ENCODE measurements around the gene DENND4A. TPM values are rescaled to one million over a fixed set of nuclear protein-coding genes. Genes with fewer than 3 reads are reported as not detected.
"Not testable (repeated sequence)": the region's sequence is repeated elsewhere in the genome, so short reads cannot be mapped to it uniquely, and the experiment has no call there.

The DENND4A gene
- total RNA-seq, 1 donor from 2014 or later = 18.6 TPM

DNA sequence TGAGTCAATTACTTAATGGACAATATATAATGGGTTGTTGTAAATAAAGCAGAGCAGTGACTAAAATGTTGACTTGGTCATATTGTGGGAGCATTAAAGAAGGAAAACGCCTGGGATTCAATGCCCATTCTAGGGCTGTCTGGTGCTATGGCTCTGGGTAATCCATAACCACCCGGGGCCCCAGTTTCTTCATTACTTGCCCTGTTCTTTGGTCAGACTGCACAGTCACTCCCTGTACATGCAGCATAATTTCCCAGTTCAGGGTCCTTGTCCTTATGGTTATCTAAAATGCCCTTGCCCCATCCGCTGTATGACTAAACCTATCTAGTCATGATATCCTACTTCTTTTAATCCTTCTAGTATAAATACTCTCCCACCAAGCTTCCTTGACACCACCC, 27.5 kb upstream of the DENND4A start:
- DNase-seq (ENCODE audit: low read depth in 2 of 2) = peak in 1 of 2 donors; percentile 65

GRCh38 chr15:65818927-65819562, 27.0 kb upstream of the DENND4A start:
- DNase-seq (ENCODE audit: low read depth in 2 of 2) = peak; percentile 95 to 96

DNA sequence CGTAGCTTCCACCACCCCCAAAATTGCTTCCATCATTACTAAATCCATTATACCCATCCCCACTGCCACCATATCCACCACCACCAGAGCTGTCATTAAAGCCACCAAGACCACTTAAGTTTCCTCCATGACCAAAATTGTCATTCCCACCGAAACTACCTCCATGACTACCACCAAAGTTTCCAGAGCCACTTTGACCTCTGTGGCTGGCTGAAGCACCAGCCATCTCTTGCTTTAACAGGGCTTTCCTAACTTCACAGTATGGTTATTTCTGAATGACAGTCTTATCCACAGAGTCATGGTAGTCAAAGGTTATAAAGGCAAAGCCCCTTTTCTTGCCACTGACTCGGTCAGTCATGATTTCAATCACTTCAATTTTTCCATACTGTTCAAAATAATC, 24.3 kb upstream of the DENND4A start:
- no peak for DNase-seq (ENCODE audit: low read depth in 2 of 2)

DNA sequence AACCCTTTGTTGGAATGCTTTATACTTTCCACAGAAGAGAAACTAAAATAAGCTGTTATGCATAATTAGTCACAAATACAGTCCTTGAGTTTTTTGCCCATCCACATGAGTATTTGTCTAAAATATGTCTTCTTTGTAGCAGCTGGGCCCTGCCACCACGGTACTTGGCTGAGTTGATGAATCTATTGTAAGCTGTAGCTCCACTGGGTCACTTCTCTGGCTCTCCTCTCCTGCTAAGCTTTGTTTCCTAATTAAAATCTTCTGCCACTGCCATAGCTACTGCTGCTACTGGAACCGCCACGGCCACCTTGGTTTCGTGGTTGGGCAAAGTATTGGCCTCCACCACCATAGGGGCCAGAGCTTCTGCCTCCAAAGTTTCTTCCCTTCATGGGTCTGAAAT, 23.9 kb upstream of the DENND4A start:
- not testable (repeated sequence) for DNase-seq (ENCODE audit: low read depth in 2 of 2)

- DNase-seq (ENCODE audit: low read depth in 2 of 2) = not testable (repeated sequence)
Measured at GRCh38 chr15:65814271-65814670, 22.2 kb upstream of the DENND4A start.

DNA sequence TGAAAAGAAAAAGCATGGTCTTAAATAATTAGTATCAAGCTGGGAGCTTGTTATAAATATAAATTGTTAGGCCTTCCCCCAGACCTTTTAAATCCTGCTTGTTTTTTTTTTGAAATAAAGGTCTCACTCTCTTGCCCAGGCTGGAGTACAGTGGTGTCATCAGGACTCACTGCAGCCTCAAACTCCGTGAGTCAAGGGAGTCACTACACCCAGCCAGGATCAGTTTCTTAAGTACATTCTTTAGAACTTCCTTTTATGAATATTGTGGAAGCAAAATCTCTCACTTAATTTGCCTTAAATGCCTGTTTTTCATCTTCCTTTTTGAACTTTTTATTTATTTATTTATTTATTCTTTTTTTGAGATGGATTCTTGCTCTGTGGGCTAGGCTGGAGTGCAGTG, 20.8 kb upstream of the DENND4A start:
- no peak for DNase-seq (ENCODE audit: low read depth in 2 of 2)

DNA sequence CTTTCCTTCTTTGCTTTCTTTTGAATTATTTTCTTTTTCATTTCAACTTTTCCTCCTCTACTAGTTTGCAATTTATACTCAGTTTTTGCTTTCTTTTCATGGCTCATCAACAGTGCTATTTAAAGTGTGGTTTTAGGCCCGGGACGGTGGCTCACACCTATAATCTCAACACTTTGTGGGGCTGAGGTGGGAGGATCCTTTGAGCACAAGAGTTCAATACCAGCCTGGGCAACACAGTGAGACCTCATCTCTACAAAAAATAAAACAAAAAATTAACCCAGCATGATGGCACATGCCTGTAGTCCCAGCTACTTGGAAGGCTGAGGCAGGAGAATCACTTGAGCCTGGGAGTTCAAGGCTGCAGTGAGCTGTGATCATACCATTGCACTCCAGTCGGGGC, 20.4 kb upstream of the DENND4A start:
- DNase-seq (ENCODE audit: low read depth in 2 of 2) = no peak

- DNase-seq (ENCODE audit: low read depth in 2 of 2) = no peak
Measured at GRCh38 chr15:65811835-65812234, 19.7 kb upstream of the DENND4A start.

GRCh38 chr15:65811011-65811733, 19.1 kb upstream of the DENND4A start:
- not testable (repeated sequence) for DNase-seq (ENCODE audit: low read depth in 2 of 2)

DNA sequence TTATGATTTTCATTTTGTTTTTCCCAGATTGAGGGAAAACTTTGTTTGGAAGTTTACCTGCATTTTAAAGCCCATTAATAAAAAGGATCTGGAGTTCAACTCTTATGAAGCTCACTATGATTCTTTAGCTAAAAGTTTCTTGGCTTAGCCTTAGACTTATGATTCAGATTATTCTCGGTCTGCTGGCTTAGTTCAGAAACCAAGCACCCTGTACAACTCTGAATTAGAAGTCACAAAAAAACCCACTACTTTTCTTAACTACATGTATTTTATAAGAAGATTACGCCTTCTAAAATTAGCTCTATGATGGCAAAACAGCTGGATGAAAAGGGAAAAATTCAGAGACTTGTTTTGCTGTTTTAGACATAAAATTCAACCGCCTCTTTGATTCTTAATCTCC, 14.3 kb upstream of the DENND4A start:
- no peak for DNase-seq (ENCODE audit: low read depth in 2 of 2)

DNA sequence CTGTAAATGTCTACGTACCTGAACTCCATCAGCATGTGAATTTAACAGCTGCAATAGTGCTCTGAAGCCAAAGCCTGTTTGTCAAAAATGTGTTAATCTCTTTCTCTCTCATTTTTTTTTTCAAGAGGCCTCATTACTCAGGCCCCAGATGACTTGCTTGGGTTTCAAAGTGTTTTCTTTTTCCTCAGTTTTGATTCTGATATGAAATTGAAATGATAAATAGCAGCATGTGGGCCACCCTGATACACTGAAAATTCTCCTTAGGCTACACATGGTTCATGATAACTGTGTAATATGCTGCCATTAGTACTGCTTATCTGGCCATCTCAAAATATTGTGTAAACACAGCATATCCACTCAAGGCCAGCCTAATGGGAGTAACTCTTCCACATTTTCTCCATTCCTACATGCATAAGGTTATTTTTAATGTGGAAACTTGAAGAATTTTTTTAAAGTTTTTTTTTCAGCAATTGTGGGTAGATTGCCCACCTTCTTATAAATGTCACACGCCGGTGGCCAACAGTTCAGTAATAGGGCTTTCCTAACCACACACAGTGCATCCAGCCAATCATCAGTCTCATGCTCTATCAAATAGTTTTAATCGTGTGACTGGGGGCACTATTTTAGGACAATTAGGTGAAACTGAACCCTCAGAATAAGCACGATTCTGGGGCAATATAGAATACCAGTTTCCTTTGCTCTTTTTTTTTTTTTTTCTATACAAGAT, 13.1 kb upstream of the DENND4A start:
- DNase-seq (ENCODE audit: low read depth in 2 of 2) = no peak

DNA sequence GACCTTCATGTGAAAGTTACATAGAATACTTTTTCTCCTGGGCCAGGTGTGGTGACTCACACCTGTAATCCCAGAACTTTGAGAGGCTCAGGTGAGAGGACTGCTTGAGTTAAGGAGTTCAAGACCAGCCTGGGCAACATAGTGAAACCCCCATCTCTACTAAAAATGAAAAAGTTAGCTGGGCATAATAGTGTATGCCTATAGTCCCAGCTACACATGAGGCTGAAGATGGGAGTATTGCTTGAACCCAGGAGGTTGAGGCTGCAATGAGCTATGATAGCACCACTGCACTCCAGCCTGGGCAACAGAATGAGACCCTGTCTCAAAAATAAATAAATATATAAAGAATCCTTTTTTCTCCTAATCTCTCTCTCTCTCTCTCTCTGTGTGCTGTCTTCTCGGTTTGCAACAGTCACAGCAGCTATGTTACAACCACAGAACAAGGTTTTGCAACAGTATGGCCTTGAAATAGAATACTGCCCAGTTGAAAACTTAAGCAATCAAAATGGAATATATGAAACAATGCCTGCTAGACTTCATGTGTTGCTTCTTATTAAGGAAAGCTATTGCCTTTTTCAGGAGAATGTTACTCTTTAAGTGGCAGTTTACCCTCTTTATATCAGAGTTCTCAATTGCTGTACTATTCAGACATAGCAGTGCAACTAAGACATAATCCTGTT, 12.3 kb upstream of the DENND4A start:
- DNase-seq (ENCODE audit: low read depth in 2 of 2) = no peak

GRCh38 chr15:65801229-65801805, 9.2 kb upstream of the DENND4A start:
- no peak for DNase-seq (ENCODE audit: low read depth in 2 of 2)

DNA sequence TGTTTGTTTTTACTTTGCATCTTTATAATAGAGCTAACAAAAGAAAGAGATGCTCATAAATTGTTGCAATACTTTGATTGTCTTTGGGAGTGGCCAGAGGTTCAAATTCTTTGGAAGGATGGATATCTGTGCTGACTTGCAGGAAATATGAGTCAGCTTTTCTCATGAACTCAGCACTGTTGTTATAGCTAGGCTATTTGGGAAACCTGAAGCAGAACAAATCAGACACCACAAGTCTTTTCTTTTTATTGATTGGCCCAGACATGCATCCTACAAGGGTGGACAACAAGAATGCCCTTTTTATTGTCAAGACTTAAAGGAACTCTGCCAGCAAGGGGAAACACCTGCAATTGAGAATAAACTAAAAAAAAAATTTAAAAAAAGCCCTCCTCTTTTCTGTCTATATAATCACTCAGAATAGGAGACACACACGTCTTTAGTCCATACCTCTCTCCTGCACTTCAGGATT, 4.6 kb upstream of the DENND4A start:
- DNase-seq (ENCODE audit: low read depth in 2 of 2) = peak in 1 of 2 donors; percentile 93

GRCh38 chr15:65795663-65796216, 3.6 kb upstream of the DENND4A start:
- no peak for DNase-seq (ENCODE audit: low read depth in 2 of 2)

GRCh38 chr15:65793818-65794104, 1.7 kb upstream of the DENND4A start:
- DNase-seq (ENCODE audit: low read depth in 2 of 2) = no peak

GRCh38 chr15:65792988-65793817, 1.1 kb upstream of the DENND4A start:
- DNase-seq (ENCODE audit: low read depth in 2 of 2) = no peak

DNA sequence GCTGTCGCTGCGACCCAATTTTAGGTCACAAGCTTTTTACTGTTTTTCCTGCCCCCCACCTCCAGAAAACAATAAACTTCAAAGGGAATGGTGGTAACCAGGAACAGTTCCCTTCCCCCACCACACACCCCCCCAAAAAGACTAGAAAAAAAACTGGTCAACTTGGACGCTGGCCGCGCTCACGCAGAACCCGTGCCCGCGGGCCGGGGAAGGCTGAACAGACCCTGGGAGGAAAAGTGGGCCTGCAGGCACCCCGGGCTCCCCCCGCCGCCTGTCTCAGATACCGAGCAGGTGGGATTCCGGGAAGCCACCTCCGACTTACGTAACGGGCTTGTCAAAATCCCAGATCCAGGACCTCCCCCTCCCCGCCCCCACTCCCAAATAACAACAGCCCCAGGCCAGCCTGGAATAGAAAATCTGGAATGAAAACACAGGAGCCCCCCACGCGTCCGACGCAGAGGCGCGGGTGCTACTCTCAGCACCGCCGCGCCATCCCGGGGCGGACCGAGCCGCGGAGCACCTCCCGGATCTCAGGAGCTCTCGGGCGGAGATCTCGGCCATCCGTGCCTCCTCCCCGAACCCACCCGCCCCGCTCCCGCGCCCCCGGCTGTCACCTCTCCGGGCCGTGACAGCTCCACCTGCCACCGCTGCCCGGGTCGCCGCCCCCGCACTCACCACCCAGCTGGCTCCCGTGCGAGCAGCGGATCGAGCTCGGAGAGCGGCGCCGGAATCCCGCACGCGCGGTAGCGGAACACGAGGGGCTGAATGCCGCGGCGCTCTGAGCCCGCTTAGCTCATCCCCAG, 557 bp downstream of the DENND4A start:
- DNase-seq (ENCODE audit: low read depth in 2 of 2) = peak in 1 of 2 donors; percentile 70

DNA sequence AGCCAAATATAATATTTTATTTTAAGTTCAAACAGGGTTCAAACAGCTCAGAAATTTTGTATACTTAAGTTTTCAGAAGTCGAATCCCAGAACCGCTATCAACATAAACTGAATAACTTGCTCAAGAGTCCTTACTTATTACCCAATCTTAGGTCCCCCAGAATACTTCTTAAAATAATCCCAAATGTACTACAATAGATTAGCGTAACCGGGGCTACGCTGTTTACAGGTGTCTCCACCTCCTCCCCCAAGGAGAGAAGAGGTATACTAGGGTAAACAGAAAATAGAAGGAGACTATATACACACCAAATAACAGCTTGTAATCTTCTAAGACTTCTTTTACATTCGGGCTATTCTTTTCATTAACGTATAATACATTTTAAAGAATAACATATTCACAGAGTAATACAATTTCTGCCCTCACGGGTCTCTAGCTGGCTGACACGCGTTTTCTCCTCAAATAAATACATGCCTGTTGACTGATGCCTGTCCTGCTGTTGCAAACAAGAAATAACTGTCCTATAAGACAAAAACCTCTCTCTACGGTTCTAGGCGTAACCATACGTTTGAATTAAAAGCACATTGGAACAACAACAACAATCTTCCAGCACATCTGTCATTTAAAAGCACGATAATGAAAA, 1.3 kb downstream of the DENND4A start:
- peak in 1 of 2 donors; percentile 44 for DNase-seq (ENCODE audit: low read depth in 2 of 2)
